ENCODE results near the gene ANKRD30A.

GRCh38 chr10:37314862-37315261 lies 189.5 kb downstream of the ANKRD30A start:
- TF ChIP-seq POLR2A (IDR thresholded peaks at IDR 0.05; ENCODE audit: borderline replicate concordance, extremely low read depth, insufficient read depth, insufficient read length) (no peak), EZH2 (IDR thresholded peaks at IDR 0.05) (no peak), CEBPB (IDR thresholded peaks at IDR 0.05; ENCODE audit: low read depth) (no peak), ELF1 (IDR thresholded peaks at IDR 0.05; ENCODE audit: borderline replicate concordance, low read depth) (no peak), CTCF (IDR thresholded peaks at IDR 0.05 in 2 of 3, conservative IDR thresholded peaks at IDR 0.05 in 1 of 3; ENCODE audit: borderline replicate concordance in 1 of 3, insufficient read depth in 1 of 3, low read depth in 2 of 3, low read length in 2 of 3) (no peak), RAD21 (IDR thresholded peaks at IDR 0.05; ENCODE audit: low read depth) (no peak), REST (IDR thresholded peaks at IDR 0.05; ENCODE audit: low read depth) (no peak), POLR2AphosphoS5 (IDR thresholded peaks at IDR 0.05; ENCODE audit: low read depth, low read length) (no peak), YY1 (IDR thresholded peaks at IDR 0.05; ENCODE audit: extremely low read depth, insufficient replicate concordance, low read depth, low read length) (no peak), SRF (IDR thresholded peaks at IDR 0.05; ENCODE audit: low read depth) (no peak), MAX (IDR thresholded peaks at IDR 0.05) (no peak), EZH2phosphoT487 (IDR thresholded peaks at IDR 0.05; ENCODE audit: borderline replicate concordance) (no peak), ZNF274 (IDR thresholded peaks at IDR 0.05; ENCODE audit: low read depth, low read length) (no peak), SP1 (IDR thresholded peaks at IDR 0.05; ENCODE audit: low read depth) (no peak)
